Measurements from ENCODE around the gene CARD8.
"Not testable (repeated sequence)": the region's sequence is repeated elsewhere in the genome, so short reads cannot be mapped to it uniquely, and the experiment has no call there.

Gene CARD8

DNA sequence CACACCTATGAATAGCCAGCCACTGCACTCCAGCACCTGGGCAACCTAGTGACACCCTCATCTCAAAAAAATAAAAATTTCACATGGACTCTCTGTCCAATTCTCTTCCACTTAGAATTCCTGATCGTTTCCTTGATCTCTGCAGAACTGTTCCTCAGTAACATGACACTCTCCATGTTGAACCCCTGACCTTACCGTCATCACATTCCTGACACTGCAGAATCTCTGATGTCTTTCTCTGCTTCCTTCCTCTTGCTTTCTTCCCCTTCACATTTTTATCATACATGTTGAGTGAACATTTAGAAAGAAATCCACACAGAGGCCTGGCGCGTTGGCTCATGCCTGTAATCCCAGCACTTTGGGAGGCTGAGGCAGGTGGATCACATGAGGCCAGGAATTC is 29.2 kb upstream of the CARD8 start:
- DNase-seq (ENCODE audit: low read depth) = no peak
- TF ChIP-seq, protein P1, sequence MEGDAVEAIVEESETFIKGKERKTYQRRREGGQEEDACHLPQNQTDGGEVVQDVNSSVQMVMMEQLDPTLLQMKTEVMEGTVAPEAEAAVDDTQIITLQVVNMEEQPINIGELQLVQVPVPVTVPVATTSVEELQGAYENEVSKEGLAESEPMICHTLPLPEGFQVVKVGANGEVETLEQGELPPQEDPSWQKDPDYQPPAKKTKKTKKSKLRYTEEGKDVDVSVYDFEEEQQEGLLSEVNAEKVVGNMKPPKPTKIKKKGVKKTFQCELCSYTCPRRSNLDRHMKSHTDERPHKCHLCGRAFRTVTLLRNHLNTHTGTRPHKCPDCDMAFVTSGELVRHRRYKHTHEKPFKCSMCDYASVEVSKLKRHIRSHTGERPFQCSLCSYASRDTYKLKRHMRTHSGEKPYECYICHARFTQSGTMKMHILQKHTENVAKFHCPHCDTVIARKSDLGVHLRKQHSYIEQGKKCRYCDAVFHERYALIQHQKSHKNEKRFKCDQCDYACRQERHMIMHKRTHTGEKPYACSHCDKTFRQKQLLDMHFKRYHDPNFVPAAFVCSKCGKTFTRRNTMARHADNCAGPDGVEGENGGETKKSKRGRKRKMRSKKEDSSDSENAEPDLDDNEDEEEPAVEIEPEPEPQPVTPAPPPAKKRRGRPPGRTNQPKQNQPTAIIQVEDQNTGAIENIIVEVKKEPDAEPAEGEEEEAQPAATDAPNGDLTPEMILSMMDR (IDR thresholded peaks at IDR 0.05; ENCODE audit: control insufficient read depth, extremely low read depth, insufficient read depth) = no peak
- no peak overlapping the region for H3K4me3 ChIP-seq (ENCODE audit: low read depth, low read length)

DNA sequence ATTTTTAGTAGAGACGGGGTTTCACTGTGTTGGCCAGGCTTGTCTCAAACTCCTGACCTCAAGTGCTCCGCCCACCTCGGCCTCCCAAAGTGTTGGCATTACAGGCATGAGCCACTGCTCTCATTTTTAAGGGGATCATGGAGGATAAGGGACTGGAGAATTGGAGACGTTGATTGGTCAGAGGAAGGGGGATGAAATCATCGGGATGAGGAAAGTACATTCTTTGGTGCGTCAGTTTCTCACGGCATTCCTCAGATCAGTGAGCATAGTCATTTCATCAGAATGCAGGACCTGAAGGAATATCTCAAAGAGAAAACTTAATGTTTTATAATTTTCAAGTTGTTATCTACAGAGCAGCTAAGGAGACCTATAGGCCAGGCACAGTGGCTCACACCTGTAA is 28.2 kb upstream of the CARD8 start:
- TF ChIP-seq, protein P1 (IDR thresholded peaks at IDR 0.05; ENCODE audit: control insufficient read depth, extremely low read depth, insufficient read depth) = no peak
- no peak overlapping the region for H3K4me3 ChIP-seq (ENCODE audit: low read depth, low read length)
- no peak for DNase-seq (ENCODE audit: low read depth)

DNA sequence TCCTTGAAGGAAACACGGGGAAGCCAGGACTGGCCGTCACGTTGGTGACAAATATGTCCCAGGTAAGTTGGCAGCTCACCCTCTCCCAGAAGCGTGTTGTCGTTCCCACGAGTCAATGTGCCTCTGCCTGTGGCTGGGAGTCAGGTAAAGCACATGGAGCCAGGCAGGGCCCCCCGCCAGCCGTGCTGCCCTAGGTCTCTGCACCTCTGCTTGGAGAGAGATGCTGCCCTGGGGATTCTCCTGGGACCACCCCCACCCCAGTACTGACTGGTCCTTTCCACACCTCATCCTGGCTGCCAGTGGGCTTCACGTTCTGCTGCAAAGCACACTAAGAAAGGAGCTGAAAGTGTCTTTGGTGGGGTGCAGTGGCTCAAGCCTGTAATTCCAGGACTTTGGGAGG is 24.0 kb upstream of the CARD8 start:
- no peak for DNase-seq (ENCODE audit: low read depth)
- TF ChIP-seq, protein P1 (IDR thresholded peaks at IDR 0.05; ENCODE audit: control insufficient read depth, extremely low read depth, insufficient read depth) = no peak
- no peak overlapping the region for H3K4me3 ChIP-seq (ENCODE audit: low read depth, low read length)

DNA sequence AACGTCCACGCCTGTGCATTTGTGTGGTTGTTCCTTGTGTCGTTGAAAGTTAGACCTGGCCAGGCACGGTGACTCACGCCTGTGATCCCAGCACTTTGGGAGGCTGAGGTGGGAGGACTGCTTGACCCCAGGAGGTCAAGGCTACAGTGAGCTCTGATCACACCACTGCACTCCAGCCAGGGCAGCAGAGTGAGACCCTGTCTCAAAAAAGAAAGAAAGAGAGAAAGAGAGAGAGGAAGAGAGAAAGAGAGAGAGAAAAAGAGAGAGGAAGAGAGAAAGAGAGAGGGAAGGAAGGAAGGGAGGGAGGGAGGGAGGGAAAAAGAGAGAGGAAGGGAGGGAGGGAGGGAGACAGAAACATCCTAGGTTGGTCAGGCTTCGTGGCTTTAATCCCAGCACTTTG is 19.2 kb upstream of the CARD8 start:
- H3K4me3 ChIP-seq (ENCODE audit: low read depth, low read length) = no peak overlapping the region
- DNase-seq (ENCODE audit: low read depth) = no peak
- TF ChIP-seq, protein P1 (IDR thresholded peaks at IDR 0.05; ENCODE audit: control insufficient read depth, extremely low read depth, insufficient read depth) = no peak

DNA sequence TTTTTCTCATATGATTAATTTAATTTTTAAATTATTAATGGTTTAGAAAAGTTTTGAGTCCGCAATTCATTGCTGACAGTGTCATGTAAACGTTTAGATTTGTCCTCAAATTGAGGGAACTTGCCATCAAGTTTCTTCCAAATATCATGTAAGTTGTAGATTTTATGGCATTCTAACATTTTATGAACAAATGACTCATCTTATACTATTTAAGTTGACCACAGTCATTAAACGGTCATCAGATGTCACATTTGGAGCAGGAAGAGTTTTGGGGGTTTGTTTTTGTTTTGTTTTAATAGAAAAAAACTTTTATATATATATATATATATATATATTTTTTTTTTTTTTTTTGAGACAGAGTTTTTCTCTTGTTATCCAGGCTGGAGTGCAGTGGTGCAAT is 18.5 kb upstream of the CARD8 start:
- DNase-seq (ENCODE audit: low read depth) = no peak
- TF ChIP-seq, protein P1 (IDR thresholded peaks at IDR 0.05; ENCODE audit: control insufficient read depth, extremely low read depth, insufficient read depth) = no peak

DNA sequence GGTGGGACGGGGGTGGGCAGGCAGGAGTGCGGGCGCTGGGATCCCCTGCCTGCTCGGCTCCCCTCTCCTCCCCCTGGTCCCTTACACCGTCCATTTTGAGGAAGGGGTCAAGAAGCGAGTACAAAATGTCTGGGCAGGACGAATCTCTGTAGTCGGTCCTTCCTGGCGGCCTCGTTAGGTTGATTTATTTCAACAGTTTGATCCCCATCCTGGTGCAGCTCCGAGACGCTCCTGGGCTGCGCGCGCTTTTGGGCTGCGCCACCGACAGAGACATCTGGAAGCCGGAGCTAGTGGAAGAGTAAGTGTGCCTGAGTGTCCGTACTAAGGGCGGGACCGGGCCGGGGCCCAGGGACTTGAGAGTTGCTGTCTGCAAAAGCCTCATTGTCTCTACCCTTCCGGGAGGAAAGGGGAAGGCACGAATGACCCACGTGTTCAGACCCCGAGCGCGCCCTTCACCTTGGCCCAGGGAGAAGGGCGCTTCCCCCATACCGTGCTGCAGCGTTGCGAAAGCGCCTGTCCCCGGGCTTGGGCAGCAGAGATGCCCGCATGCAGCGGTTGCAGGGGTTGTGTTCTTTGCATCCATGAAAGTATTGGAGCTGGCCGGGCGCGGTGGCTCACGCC is 15.9 kb upstream of the CARD8 start:
- 0 out of 2 replicates have a peak overlapping the region, but pooled peaks have one; percentile 13 for H3K4me3 ChIP-seq (ENCODE audit: low read depth, low read length)
- TF ChIP-seq, protein P1 (IDR thresholded peaks at IDR 0.05; ENCODE audit: control insufficient read depth, extremely low read depth, insufficient read depth) = no peak
- no peak for DNase-seq (ENCODE audit: low read depth)

More for the DNA sequence above, 18.5 kb upstream of the CARD8 start:
- no peak overlapping the region for H3K4me3 ChIP-seq (ENCODE audit: low read depth, low read length)

DNA sequence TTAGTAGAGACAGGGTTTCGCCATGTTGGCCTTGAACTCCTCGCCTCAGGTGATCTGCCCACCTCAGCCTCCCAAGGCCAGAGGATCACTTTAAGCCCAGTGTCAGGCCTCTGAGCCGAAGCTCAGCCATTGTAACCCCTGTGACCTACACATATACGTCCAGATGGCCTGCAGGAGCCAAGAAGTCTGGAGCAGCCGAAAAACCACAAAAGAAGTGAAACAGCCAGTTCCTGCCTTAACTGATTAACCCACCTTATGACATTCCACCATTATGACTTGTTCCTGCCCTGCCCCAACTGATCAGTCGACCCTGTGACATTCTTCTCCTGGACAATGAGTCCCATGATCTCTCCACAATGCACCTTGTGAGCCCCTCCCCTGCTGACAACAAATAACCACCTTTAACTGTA is 13.9 kb upstream of the CARD8 start:
- not testable (repeated sequence) for H3K4me3 ChIP-seq (ENCODE audit: low read depth, low read length); DNase-seq (ENCODE audit: low read depth)

DNA sequence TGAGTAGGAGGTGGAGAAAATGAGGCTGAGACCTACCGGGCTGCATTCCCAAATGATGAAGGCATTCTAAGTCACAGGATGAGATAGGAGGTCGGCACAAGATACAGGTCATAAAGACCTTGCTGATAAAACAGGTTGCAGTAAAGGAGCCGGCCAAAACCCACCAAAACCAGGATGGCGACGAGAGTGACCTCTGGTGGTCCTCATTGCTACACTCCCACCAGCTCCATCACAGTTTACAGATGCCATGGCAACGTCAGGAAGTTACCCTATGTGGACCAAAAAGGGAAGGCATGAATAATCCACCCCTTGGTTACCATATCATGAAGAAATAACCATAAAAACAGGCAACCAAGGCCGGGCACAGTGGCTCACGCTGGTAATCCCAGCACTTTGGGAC is 9.6 kb upstream of the CARD8 start:
- not testable (repeated sequence) for DNase-seq (ENCODE audit: low read depth); H3K4me3 ChIP-seq (ENCODE audit: low read depth, low read length)

DNA sequence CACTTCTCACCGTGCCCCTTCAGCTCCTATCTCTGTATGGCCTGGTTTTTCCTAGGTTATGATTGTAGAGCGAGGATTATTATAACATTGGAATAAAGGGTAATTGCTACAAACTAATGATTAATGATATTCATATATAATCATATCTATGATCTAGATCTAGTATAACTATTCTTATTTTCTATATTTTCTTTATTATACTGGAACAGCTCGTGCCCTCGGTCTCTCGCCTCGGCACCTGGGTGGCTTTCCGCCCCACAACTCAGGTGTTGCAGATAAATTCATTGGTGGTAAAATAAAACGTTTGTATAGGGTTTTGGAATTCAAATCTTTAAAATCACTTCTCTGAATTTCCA is 4.6 kb upstream of the CARD8 start:
- not testable (repeated sequence) for H3K4me3 ChIP-seq (ENCODE audit: low read depth, low read length); DNase-seq (ENCODE audit: low read depth)

DNA sequence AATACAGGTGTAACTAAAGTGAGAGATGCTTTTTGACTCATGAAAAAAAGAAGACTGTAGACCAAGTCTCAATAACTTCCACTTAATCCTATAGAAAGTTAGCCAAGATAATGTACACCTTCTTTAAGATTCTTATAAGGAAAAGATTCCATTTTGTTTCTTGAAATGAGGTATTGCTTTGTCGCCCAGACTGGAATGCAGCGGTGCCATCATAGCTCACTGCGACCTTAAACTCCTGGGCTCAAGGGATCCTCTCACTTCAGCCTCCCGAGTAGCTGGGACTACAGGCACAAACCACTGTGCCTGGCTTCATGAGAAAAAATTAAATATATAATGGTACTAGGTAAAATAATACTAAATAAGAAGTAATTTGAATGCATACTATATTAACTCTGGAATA is 3.3 kb upstream of the CARD8 start:
- not testable (repeated sequence) for H3K4me3 ChIP-seq (ENCODE audit: low read depth, low read length)

More for the DNA sequence above, 3.3 kb upstream of the CARD8 start:
- not testable (repeated sequence) for DNase-seq (ENCODE audit: low read depth)
